DMS153 (cell line): ENCODE measurements around the gene MAFG.
"Not testable (repeated sequence)": the region's sequence is repeated elsewhere in the genome, so short reads cannot be mapped to it uniquely, and the experiment has no call there.

Source experiments
- DNase-seq: peaks from one replicate; lab custom pipeline; 2025; lab: John Stamatoyannopoulos, UW

MAFG gene

GRCh38 chr17:81958633-81959342 is 31.3 kb upstream of the MAFG start:
- DNase-seq, result no peak

GRCh38 chr17:81957691-81958432 is 30.3 kb upstream of the MAFG start:
- DNase-seq, result no peak

GRCh38 chr17:81956607-81957589 is 29.4 kb upstream of the MAFG start:
- DNase-seq, result no peak

GRCh38 chr17:81955756-81956544 is 28.4 kb upstream of the MAFG start:
- no peak for DNase-seq

- no peak for DNase-seq
Measured at GRCh38 chr17:81955058-81955681, 27.6 kb upstream of the MAFG start.

GRCh38 chr17:81954131-81955057 is 26.9 kb upstream of the MAFG start:
- no peak for DNase-seq

- DNase-seq, result not testable (repeated sequence)
Measured at GRCh38 chr17:81953443-81953842, 25.9 kb upstream of the MAFG start.

GRCh38 chr17:81952792-81953228 is 25.3 kb upstream of the MAFG start:
- no peak for DNase-seq

GRCh38 chr17:81951785-81952684 is 24.5 kb upstream of the MAFG start:
- DNase-seq, result no peak

GRCh38 chr17:81950501-81950900 is 23.0 kb upstream of the MAFG start:
- DNase-seq, result no peak

- DNase-seq, result no peak
Measured at GRCh38 chr17:81948635-81949378, 21.3 kb upstream of the MAFG start.

- no peak for DNase-seq
Measured at GRCh38 chr17:81947189-81947588, 19.7 kb upstream of the MAFG start, which contains the start of gene MYADML2. Gene MYADML2 (minus strand): TSS chr17:81947233. CDS start chr17:81941741, 5,492 bp downstream.

GRCh38 chr17:81944858-81945257 is 17.3 kb upstream of the MAFG start:
- DNase-seq, result no peak

- no peak for DNase-seq
Measured at GRCh38 chr17:81942167-81942553, 14.6 kb upstream of the MAFG start.

GRCh38 chr17:81941484-81942166 is 14.1 kb upstream of the MAFG start:
- DNase-seq, result no peak

- DNase-seq, result no peak
Measured at GRCh38 chr17:81940538-81941483, 13.3 kb upstream of the MAFG start.
